Measurements from ENCODE around the gene TUBB.
"Not testable (repeated sequence)": the region's sequence is repeated elsewhere in the genome, so short reads cannot be mapped to it uniquely, and the experiment has no call there.

The TUBB gene

GRCh38 chr6:30761791-30762429 is 41.8 kb downstream of the TUBB start:
- peak; percentile 72 for ATAC-seq
- DNase-seq = no peak

DNA sequence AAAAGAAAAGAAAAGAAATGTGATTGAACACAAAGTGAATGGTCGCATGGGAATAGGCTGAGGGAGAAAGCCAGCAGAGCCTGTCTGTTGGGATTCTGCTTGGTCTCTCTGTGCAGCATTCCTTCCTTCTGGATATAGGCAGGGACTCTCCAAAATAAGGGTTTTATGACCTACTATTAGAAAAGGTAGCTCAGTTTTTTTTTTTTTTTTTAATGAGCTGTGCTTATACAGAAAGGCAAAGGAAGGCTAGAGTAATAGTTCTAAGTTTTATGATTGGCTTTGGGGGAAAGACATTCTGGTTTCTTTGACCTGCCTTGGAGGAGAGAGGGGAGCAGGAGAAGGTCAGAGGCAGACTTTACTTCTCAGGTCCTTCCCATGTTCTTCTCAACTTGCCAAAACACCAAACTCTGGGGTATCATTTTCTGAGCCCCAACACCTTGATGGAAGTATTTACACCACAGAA is 43.0 kb downstream of the TUBB start:
- DNase-seq = no peak
- no peak for ATAC-seq

DNA sequence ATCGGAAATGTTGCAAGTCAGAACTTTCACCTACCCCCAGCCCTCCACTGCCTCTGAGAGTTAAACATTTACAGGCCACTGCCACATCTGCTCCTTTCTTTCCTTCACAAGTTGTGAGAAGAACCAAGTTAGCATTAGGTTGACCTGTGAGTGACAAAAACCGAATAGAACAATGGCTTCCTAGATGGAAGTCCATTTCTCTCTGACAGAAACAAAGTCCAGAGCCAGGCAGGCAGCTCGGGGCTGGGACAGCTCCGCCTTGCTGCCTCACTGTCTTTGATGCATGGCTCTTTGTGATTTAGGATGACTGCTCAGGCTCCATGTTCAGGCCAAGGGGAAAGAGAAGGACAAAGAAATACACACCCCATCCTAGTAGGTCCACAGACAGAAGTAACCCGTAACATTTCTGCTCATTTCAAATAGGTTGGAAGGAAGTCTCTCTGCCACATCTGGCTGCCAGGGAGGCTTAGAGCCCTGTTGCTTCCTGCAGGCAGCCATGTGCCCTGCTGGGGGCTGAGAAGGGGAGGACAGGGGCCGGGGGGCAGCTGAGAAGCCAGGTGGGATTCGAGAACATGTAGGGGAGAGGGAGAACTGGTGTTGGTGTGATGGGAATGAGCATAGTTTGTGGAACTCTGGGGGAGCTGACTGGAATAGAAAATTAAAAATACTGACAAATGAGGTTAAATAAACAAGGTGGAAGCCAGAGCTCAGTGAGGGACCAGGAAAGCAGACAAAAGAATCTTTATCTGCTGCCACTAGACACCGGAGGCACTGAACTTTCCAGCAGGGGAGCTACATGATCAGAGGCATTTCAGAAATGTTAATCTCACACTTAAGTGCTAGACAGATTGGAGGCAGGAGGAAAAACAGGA is 43.7 kb downstream of the TUBB start:
- DNase-seq = no peak
- no peak for ATAC-seq

GRCh38 chr6:30764490-30765043 is 44.4 kb downstream of the TUBB start:
- ATAC-seq = not testable (repeated sequence)

DNA sequence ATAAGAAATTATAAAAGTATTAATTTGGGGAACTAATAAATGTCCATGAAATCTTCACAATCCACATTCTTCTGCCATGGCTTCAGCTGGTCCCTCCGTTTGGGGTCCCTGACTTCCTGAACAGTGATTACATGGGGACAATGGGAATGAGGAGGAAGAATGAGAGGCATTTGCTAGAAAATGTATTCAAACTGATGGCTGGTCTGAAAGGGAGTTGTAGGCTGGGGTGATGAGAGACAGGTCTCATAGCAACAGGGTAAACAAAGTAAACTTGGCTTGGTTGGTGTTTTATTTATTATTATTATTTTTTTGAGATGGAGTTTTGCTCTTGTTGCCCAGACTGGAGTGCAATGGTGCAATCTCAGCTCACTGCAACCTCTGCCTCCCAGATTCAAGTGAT is 45.3 kb downstream of the TUBB start:
- not testable (repeated sequence) for DNase-seq, ATAC-seq

More at GRCh38 chr6:30764490-30765043, 44.4 kb downstream of the TUBB start:
- not testable (repeated sequence) for DNase-seq

DNA sequence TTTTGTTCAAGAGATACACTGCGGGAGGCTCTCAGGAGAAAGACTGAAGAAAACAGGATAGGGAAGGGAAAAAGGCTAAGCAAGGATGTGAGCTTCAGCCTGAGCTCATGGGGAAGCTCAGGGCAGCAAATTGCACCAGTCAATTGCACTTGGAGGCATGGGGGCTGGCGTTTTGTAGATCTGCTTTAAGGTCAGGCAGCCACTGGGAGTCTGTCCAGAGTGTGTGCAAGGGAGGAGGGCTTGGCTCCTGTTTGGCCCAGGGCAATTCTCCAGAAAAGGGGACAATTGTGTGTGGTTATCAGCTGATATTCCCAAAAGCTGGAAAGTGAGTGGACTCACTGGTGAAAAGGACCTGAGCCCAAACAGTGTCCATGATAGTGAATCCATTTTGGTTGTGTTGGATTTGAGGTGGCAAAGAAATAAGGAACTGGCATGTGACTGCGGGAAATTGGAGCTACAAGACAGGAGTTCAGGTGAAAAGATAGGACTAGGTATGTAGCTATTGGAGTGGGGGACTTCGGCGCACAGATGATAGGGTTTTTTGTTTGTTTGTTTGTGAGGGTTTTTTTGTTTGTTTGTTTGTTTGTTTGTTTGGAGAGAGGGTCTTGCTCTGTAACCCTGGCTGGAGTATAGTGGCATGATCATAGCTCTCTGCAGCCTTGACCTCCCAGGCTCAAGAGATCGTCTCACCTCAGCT is 46.5 kb downstream of the TUBB start:
- ATAC-seq (no peak), DNase-seq (no peak)

- peak; percentile 71 for ATAC-seq
- DNase-seq = peak; percentile 47
Measured at GRCh38 chr6:30767158-30767943, 47.2 kb downstream of the TUBB start.

- DNase-seq (no peak), ATAC-seq (no peak)
Measured at GRCh38 chr6:30767944-30768301, 47.8 kb downstream of the TUBB start.

GRCh38 chr6:30768634-30769087 is 48.5 kb downstream of the TUBB start:
- ATAC-seq (peak; percentile 50), DNase-seq (no peak)

GRCh38 chr6:30769088-30769852 is 49.1 kb downstream of the TUBB start:
- ATAC-seq (peak; percentile 64), DNase-seq (peak; percentile 86)

DNA sequence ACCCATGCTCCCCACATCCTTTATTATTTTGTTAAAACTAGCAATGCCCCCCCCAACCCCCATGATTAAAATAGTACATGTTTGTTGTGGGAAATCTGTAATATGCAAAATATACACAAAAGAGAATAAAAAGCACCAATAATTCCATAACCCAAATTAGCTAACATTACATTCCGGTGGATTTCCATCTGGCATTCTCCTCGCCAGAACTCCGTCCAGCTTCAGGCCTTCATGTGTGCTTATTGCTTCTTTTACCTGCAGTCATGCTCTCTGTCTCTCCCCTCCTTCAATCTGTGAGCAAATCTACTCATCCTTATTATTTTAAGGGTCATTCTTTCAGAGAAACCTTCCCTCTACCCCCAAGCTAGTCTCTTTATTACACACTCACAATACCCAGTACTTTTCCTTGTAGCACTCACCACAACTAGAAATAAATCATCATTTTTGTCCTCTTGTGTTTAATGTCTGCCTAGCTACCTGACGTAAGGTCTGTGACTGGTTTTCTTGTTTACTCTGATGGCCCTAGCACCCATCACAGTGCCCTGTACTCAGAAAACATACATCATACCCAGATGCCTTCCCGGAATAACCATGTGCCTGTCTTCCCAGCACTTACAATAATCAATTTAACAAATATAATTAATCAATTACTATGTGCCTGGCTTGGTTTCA is 49.8 kb downstream of the TUBB start:
- DNase-seq = no peak
- ATAC-seq = peak; percentile 39

GRCh38 chr6:30770592-30770991 is 50.4 kb downstream of the TUBB start:
- ATAC-seq = no peak
- no peak for DNase-seq

DNA sequence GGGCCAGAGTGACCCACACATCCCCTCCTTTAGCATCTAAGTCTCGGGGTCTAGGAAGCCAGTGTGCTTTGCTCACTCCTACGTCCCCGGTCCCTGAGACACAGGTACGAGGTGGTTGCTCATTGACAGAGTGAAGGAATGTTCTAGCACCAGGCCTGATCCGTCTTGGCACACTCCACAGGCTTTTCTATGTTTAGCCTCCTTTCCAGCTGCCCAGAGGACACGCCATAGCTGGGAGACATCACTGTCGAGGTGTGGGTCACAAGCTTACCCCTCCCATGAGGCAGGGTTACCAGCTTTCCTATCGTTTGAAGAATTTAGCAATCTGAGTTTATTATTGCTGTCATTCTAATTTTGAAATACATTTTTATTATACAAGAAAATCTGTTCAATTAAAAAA is 54.5 kb downstream of the TUBB start:
- no peak for ATAC-seq

More for the DNA sequence above, 54.5 kb downstream of the TUBB start:
- DNase-seq = no peak
